Lung (tissue), 12 donors: ENCODE measurements around the gene ZNF8. TPM values are rescaled to one million over a fixed set of nuclear protein-coding genes. Genes with fewer than 3 reads are reported as not detected.
"Not testable (repeated sequence)": the region's sequence is repeated elsewhere in the genome, so short reads cannot be mapped to it uniquely, and the experiment has no call there.

ENCODE experiments used
- ATAC-seq: fragments of 200-7000 bp; cut with Tn5 transposase; one replicate; pipeline ENCODE4 v1.9.1; 2020; ENCODE audit warnings: moderate number of reproducible peaks; ENCODE audit not compliant: insufficient read depth, low FRiP score
- DNase-seq, 3 donors: peaks; one replicate each; pipeline ENCODE4 v3.0.0-alpha.2; 2013 to 2017
- H3K27ac ChIP-seq, 2 donors: one replicate each; pipeline ENCODE4 v1.5.1; 2013; ENCODE audit warnings: mild to moderate bottlenecking in 2 of 2, moderate library complexity in 2 of 2, control low read depth in 1 of 2, inconsistent platforms in 1 of 2, low read depth in 1 of 2, low read length in 1 of 2
- H3K27me3 ChIP-seq, 3 donors: one replicate each; pipeline ENCODE4 v1.5.1; 2013; ENCODE audit warnings: low read length in 2 of 3; ENCODE audit not compliant: control insufficient read depth in 3 of 3, insufficient read depth in 3 of 3
- H3K36me3 ChIP-seq, 4 donors: one replicate each; pipeline ENCODE4 v1.5.1; 2013; ENCODE audit warnings: low read length in 4 of 4, mild to moderate bottlenecking in 1 of 4, moderate library complexity in 1 of 4; ENCODE audit not compliant: control insufficient read depth in 4 of 4, insufficient read depth in 4 of 4
- H3K4me1 ChIP-seq, 5 donors: one replicate each; pipeline ENCODE4 v1.5.1; 2013; ENCODE audit warnings: low read length in 5 of 5, mild to moderate bottlenecking in 2 of 5, moderate library complexity in 1 of 5; ENCODE audit not compliant: control insufficient read depth in 5 of 5, insufficient read depth in 5 of 5
- H3K4me3 ChIP-seq: one replicate; pipeline ENCODE4 v1.5.1; 2013; ENCODE audit warnings: mild to moderate bottlenecking, control low read depth, moderate library complexity
- H3K9ac ChIP-seq, 2 donors: one replicate each; pipeline ENCODE4 v1.5.1; 2013; ENCODE audit warnings: low read length in 2 of 2, control low read depth in 1 of 2; ENCODE audit not compliant: insufficient read depth in 1 of 2
- H3K9me3 ChIP-seq, 4 donors: one replicate each; pipeline ENCODE4 v1.5.1; 2013; ENCODE audit warnings: low read length in 3 of 4, mild to moderate bottlenecking in 1 of 4, moderate library complexity in 1 of 4; ENCODE audit not compliant: control insufficient read depth in 4 of 4, insufficient read depth in 3 of 4
- CTCF ChIP-seq: IDR thresholded peaks from 2 replicates; pipeline ENCODE4 v1.5.1; 2012; ENCODE audit warnings: mild to moderate bottlenecking; ENCODE audit errors: control extremely low read depth, extremely low read depth
- WGBS, 2 donors: extraction: QIAGEN DNeasy Blood & Tissue Kit; methylation state at CpG; one replicate each; pipeline ENCODE4 v1.1.7; 2013; 5-methylcytosine and 5-hydroxymethylcytosine counted together
- polyA plus RNA-seq, 2 donors: library from polyadenylated mRNA; stranded (reverse); fragments of 200-250 nt; gene quantifications; one replicate each; pipeline ENCODE4 v1.2.1, GENCODE V29; 2013
- total RNA-seq, 2 donors: library from RNA; depleted of rRNA in 1 of 2; stranded (reverse); fragments of >200 nt in 1 of 2; gene quantifications; one replicate each; pipeline ENCODE4 v1.2.1, GENCODE V29; 2014 to 2021
- donor health status: control.
- donor health status: control.
- donor health status: Bipolar disorder and iron deficiency.
- donor health status: healthy.
- donor health status: DM: yes; HTN: yes; CAD: no.

The ZNF8 gene
- total and polyA plus RNA-seq, 4 donors = 1.2 to 8.0 (median 3.5) TPM

- Histone ChIP-seq H3K4me1 (no peaks in the 10 kb centered on the region), H3K9me3 (peaks cover 0 to 88% (median 50%) of the 10 kb centered on the region in 4 donors), H3K4me3 (no peak overlapping the region), H3K9ac (no peak overlapping the region), H3K27ac (no peak overlapping the region), H3K36me3 (peaks cover 46 to 86% (median 69%) of the 10 kb centered on the region in 4 donors), H3K27me3 (no peaks in the 10 kb centered on the region)
- TF ChIP-seq CTCF = no peak
- 97 to 99% methylated on average over 6 of the region's 6 CpGs for WGBS, 2 donors
- DNase-seq = no peak
- no peak for ATAC-seq
Measured at GRCh38 chr19:58243351-58243750, 35.4 kb upstream of the ZNF8 start.

GRCh38 chr19:58248886-58249285, 29.9 kb upstream of the ZNF8 start:
- H3K9me3 ChIP-seq = peaks cover 34 to 81% (median 54%) of the 10 kb centered on the region in 4 donors
- H3K4me3 ChIP-seq = no peak overlapping the region
- ATAC-seq = no peak
- H3K27ac ChIP-seq = no peak overlapping the region
- WGBS, 2 donors = 98 to 99% methylated on average over 3 of the region's 3 CpGs
- H3K27me3 ChIP-seq = no peaks in the 10 kb centered on the region
- no peaks in the 10 kb centered on the region for H3K4me1 ChIP-seq
- peaks cover 50 to 87% (median 82%) of the 10 kb centered on the region in 4 donors for H3K36me3 ChIP-seq
- no peak overlapping the region for H3K9ac ChIP-seq
- no peak for DNase-seq
- no peak for TF ChIP-seq CTCF

GRCh38 chr19:58252102-58252685, 26.6 kb upstream of the ZNF8 start:
- no peak for ATAC-seq
- Histone ChIP-seq H3K27me3 (no peaks in the 10 kb centered on the region), H3K4me3 (no peak overlapping the region), H3K4me1 (no peaks in the 10 kb centered on the region), H3K9me3 (peaks cover 34 to 78% (median 57%) of the 10 kb centered on the region in 4 donors), H3K9ac (no peak overlapping the region), H3K36me3 (peaks cover 32 to 82% (median 78%) of the 10 kb centered on the region in 4 donors), H3K27ac (no peak overlapping the region)
- TF ChIP-seq CTCF = no peak
- DNase-seq = peak in 2 of 3 donors; percentile 39 to 54
- WGBS, 2 donors = 94 to 97% methylated on average over 2 of the region's 2 CpGs

GRCh38 chr19:58258259-58258658, 20.5 kb upstream of the ZNF8 start:
- H3K27me3 ChIP-seq, H3K9ac ChIP-seq, H3K4me1 ChIP-seq, DNase-seq, ATAC-seq, H3K27ac ChIP-seq, H3K4me3 ChIP-seq: not testable (repeated sequence)
- WGBS, 2 donors = 91 to 93% methylated on average over 3 to 4 of the region's 4 CpGs
- peaks cover 24 to 91% (median 83%) of the 10 kb centered on the region in 4 donors for H3K36me3 ChIP-seq
- peaks cover 58 to 80% (median 77%) of the 10 kb centered on the region in 4 donors for H3K9me3 ChIP-seq
